Measurements from ENCODE around the gene DNMT1. TPM values are rescaled to one million over a fixed set of nuclear protein-coding genes. Genes with fewer than 3 reads are reported as not detected.
A peak's percentile ranks its signal among the peaks of the same experiment; 100 is the strongest.

DNMT1 gene
- total RNA-seq, 1 experiment from 2014 or later, result 168 TPM

DNA sequence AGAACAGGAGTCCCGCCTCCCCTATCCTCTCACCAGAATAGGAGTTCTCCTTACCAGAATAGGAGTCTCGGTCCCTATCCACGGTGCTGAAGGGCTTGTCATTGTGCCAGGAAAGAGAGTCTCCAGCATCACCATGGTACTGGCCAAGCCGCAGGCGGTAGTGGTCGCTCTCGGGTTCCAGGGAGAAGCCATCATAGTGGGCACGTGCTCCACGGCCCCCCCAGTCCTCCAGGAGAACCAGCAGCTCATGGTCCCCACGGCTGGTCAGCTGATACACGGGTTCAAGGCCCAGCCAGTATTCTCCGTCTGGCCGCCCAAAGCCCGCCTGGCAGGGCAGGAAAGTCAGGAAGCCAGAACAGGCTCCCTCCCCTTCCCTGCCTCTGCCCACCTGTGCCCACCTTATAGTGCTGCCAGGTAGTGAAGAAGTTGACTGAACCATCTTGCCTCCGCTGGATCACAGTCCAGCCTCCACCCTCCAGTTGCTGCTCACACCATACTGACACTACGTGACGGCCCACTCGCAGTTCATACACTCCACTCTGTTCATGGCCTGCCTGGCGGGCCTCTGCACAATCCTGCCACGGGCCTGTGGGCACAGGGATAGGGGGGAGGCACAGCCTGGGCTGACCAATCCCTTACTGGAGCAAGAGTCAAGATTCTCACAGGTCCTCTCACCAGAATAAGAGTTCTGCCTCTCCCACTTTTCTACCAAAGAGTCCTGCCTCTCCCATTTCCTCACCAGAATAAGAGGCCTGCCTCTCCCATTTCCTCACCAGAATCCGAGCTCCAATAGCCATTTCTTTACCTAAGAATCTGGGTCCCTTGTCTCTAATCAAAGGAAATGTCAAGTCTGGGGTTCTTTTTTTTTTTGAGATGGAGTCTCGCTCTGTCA lies 101.2 kb downstream of the DNMT1 start:
- ATAC-seq (no peak), DNase-seq (ENCODE audit: low read depth, low spot score) (no peak)
- ChIA-PET POLR2A (no interaction called here), CTCF (no interaction called here)
- Histone ChIP-seq H3K27me3 (ENCODE audit: control insufficient read depth, insufficient read depth, low read length) (no peaks in the 10 kb centered on the region), H3K9me3 (ENCODE audit: control insufficient read depth, insufficient read depth, low read depth, low read length) (no peaks in the 10 kb centered on the region), H3K4me3 (ENCODE audit: low read depth in 2 of 2, low read length in 2 of 2) (no peak overlapping the region), H3K27ac (ENCODE audit: low read length) (no peak overlapping the region), H3K4me1 (ENCODE audit: control insufficient read depth, insufficient read depth, low read length) (no peaks in the 10 kb centered on the region), H3K36me3 (ENCODE audit: control insufficient read depth, insufficient read depth, low read length) (no peaks in the 10 kb centered on the region)
- in situ Hi-C loops (cut with HindIII; ENCODE audit: low pct_unique_long_range_greater_than_20kb, low sequenced_read_pairs) (no loop called here), intact Hi-C loops (cut with micrococcal nuclease; ENCODE audit: unreplicated experiment) (no loop called here)
- no peak for TF ChIP-seq TCF7L2 (IDR thresholded peaks at IDR 0.05; ENCODE audit: low read depth, low read length)
- TF ChIP-seq, protein P1, sequence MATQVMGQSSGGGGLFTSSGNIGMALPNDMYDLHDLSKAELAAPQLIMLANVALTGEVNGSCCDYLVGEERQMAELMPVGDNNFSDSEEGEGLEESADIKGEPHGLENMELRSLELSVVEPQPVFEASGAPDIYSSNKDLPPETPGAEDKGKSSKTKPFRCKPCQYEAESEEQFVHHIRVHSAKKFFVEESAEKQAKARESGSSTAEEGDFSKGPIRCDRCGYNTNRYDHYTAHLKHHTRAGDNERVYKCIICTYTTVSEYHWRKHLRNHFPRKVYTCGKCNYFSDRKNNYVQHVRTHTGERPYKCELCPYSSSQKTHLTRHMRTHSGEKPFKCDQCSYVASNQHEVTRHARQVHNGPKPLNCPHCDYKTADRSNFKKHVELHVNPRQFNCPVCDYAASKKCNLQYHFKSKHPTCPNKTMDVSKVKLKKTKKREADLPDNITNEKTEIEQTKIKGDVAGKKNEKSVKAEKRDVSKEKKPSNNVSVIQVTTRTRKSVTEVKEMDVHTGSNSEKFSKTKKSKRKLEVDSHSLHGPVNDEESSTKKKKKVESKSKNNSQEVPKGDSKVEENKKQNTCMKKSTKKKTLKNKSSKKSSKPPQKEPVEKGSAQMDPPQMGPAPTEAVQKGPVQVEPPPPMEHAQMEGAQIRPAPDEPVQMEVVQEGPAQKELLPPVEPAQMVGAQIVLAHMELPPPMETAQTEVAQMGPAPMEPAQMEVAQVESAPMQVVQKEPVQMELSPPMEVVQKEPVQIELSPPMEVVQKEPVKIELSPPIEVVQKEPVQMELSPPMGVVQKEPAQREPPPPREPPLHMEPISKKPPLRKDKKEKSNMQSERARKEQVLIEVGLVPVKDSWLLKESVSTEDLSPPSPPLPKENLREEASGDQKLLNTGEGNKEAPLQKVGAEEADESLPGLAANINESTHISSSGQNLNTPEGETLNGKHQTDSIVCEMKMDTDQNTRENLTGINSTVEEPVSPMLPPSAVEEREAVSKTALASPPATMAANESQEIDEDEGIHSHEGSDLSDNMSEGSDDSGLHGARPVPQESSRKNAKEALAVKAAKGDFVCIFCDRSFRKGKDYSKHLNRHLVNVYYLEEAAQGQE (IDR thresholded peaks at IDR 0.05; ENCODE audit: insufficient read depth in 1 of 2, low read depth in 2 of 2, low read length in 1 of 2), result peak; percentile 82 to 87
- no peak for TF ChIP-seq POLR2AphosphoS5 (IDR thresholded peaks at IDR 0.05; ENCODE audit: low read depth, low read length)
- BruUV-seq (replicated peaks), result no TSS peak

DNA sequence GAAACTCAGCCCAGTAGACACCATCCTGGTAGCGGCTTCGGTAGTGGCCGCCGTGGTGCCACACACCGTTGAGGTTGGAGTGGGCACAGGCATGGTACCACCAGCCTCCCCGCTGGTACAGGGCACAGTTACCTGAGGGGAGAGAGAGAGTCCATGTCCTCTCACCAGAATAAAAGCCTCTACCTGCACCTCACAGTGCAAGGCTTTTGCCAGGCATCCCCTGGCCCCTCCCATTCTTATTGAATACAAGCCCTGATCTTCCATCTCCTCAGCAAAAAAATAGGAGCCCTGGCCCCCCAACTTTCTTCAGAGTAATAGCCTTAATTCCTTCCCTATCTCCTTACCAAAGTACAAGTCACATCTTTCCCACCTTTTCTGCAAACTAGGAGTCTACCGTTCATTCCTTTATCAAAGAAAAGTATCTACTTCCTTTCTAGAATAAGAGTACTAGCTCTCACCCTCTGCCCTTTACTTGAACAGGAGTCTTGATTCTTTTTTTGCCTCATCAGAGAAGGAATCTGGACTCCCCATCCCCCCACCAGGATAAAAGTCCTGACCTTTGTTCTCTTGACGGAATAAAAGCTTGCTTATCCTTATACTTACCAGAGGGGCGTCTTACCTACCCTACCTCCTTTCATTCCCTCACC lies 102.0 kb downstream of the DNMT1 start:
- CTCF ChIA-PET, result no interaction called here

More for the DNA sequence above, 102.0 kb downstream of the DNMT1 start:
- no peaks in the 10 kb centered on the region for H3K9me3 ChIP-seq (ENCODE audit: control insufficient read depth, insufficient read depth, low read depth, low read length)
- DNase-seq (ENCODE audit: low read depth, low spot score) (no peak), ATAC-seq (no peak)
- TF ChIP-seq POLR2AphosphoS5 (IDR thresholded peaks at IDR 0.05; ENCODE audit: low read depth, low read length), result no peak
- TF ChIP-seq CTCF (IDR thresholded peaks at IDR 0.05), result no peak
- TF ChIP-seq SIN3A (IDR thresholded peaks at IDR 0.05; ENCODE audit: borderline replicate concordance, insufficient read depth, low read depth, low read length), result no peak
- no peak for TF ChIP-seq TCF7L2 (IDR thresholded peaks at IDR 0.05; ENCODE audit: low read depth, low read length)
- TF ChIP-seq, protein P1 (IDR thresholded peaks at IDR 0.05; ENCODE audit: insufficient read depth in 1 of 2, low read depth in 2 of 2, low read length in 1 of 2), result no peak
- H3K4me3 ChIP-seq (ENCODE audit: low read depth in 2 of 2, low read length in 2 of 2), result no peak overlapping the region
- no peak overlapping the region for H3K27ac ChIP-seq (ENCODE audit: low read length)
- no peaks in the 10 kb centered on the region for H3K27me3 ChIP-seq (ENCODE audit: control insufficient read depth, insufficient read depth, low read length)
- H3K4me1 ChIP-seq (ENCODE audit: control insufficient read depth, insufficient read depth, low read length), result no peaks in the 10 kb centered on the region
- in situ Hi-C loops (cut with HindIII; ENCODE audit: low pct_unique_long_range_greater_than_20kb, low sequenced_read_pairs), result no loop called here
- TSS peak; percentile 73 for BruUV-seq (replicated peaks)
- intact Hi-C loops (cut with micrococcal nuclease; ENCODE audit: unreplicated experiment), result no loop called here
- POLR2A ChIA-PET, result no interaction called here
- no peaks in the 10 kb centered on the region for H3K36me3 ChIP-seq (ENCODE audit: control insufficient read depth, insufficient read depth, low read length)
